Transverse colon (tissue), 4 donors: ENCODE results near the gene MON1A. TPM values are rescaled to one million over a fixed set of nuclear protein-coding genes. Genes with fewer than 3 reads are reported as not detected.
A peak's percentile ranks its signal among the peaks of the same experiment; 100 is the strongest.

Experiments
- DNase-seq: peaks from one replicate; pipeline ENCODE4 v3.0.0-alpha.2; 2019
- H3K27ac ChIP-seq, 4 donors: fragments of 200-600 bp; sonication (generic); 2 replicates each; pipeline ENCODE4 v1.5.1; 2016 to 2018; ENCODE audit warnings: inconsistent platforms in 4 of 4
- H3K27me3 ChIP-seq: fragments of 200-600 bp; sonication (generic); 2 replicates; pipeline ENCODE4 v1.5.1; 2017; ENCODE audit warnings: inconsistent platforms
- H3K36me3 ChIP-seq, 4 donors: fragments of 200-600 bp; sonication (generic); 2 replicates each; pipeline ENCODE4 v1.5.1; 2017 to 2019; ENCODE audit warnings: inconsistent platforms in 4 of 4
- H3K4me1 ChIP-seq, 4 donors: fragments of 200-600 bp; sonication (generic); 2 replicates each; pipeline ENCODE4 v1.5.1; 2017 to 2020; ENCODE audit warnings: inconsistent platforms in 4 of 4
- H3K4me3 ChIP-seq, 4 donors: fragments of 200-600 bp; sonication (generic); 1 replicate in 1 of 4; 2 replicates in 3 of 4; pipeline versions ENCODE4 v1.5.1 to v1.6.1; 2017 to 2019; ENCODE audit warnings: inconsistent platforms in 4 of 4
- H3K9me3 ChIP-seq, 2 donors: fragments of 200-600 bp; sonication (generic); 2 replicates each; pipeline ENCODE4 v1.5.1; 2017 to 2019; ENCODE audit warnings: inconsistent platforms in 2 of 2
- CTCF ChIP-seq, 5 experiments: fragments of 200-600 bp in 3 of 5; fragments of 450-650 bp in 2 of 5; sonication (generic) in 3 of 5; IDR thresholded peaks; 1 replicate in 2 of 5; 2 replicates in 3 of 5; pipeline ENCODE4 v1.5.1; 2016 to 2017; ENCODE audit warnings: antibody characterized with exemption in 5 of 5, inconsistent platforms in 3 of 5, mild to moderate bottlenecking in 2 of 5, moderate library complexity in 1 of 5
- EP300 ChIP-seq: sonication (generic); formaldehyde crosslinking; IDR thresholded peaks from one replicate; pipeline ENCODE4 v1.6.1; 2017; ENCODE audit warnings: antibody characterized with exemption, low read depth
- POLR2A ChIP-seq: fragments of 450-650 bp; IDR thresholded peaks from one replicate; pipeline ENCODE4 v1.6.1; 2016; ENCODE audit warnings: antibody characterized with exemption, mild to moderate bottlenecking, moderate library complexity
- POLR2AphosphoS5 ChIP-seq, 3 donors: sonication (generic); formaldehyde crosslinking; IDR thresholded peaks; one replicate each; pipeline ENCODE4 v1.6.1; 2016; ENCODE audit warnings: antibody characterized with exemption in 3 of 3
- WGBS, 2 donors: methylation state at CpG; one replicate each; pipeline ENCODE4 v1.1.5; 2018; ENCODE audit warnings: low coverage in 1 of 2; 5-methylcytosine and 5-hydroxymethylcytosine counted together
- in situ Hi-C, 4 donors: fragments of 200-750 bp; cut with MboI; loops; one replicate each; pipeline versions ENCODE4 v1.15.0 to v1.15.1; 2017; ENCODE audit warnings: low sequenced_read_pairs in 3 of 4, low pct_ligation_motif_present in 1 of 4, low pct_unique_long_range_greater_than_20kb in 1 of 4
- intact Hi-C: fragments of 100-400 bp; cut with DNase I; formaldehyde crosslinking; loops from one replicate; pipeline ENCODE4 v1.15.1; 2023; ENCODE audit warnings: low total_unique reads
- total RNA-seq, 4 donors: library from RNA; depleted of rRNA; stranded (reverse); fragments of >200 nt; gene quantifications; one replicate each; pipeline ENCODE4 v1.1.0, GENCODE V29; 2016

The MON1A gene
- total RNA-seq, 4 donors from 2014 or later = 0.80 to 10.5 (median 8.7) TPM

GRCh38 chr3:49930922-49931321, 1.3 kb upstream of the MON1A start:
- DNase-seq = peak; percentile 33
- H3K4me3 ChIP-seq = no peak overlapping the region
- no peaks in the 10 kb centered on the region for H3K36me3 ChIP-seq
- TF ChIP-seq POLR2AphosphoS5 (IDR thresholded peaks at IDR 0.05) (no peak), POLR2A (no peak), CTCF (IDR thresholded peaks at IDR 0.05) (no peak), EP300 (no peak)
- H3K27me3 ChIP-seq = no peaks in the 10 kb centered on the region
- intact Hi-C loops = no loop called here
- peaks cover 10 to 22% (median 16%) of the 10 kb centered on the region in 4 donors for H3K4me1 ChIP-seq
- WGBS, 2 donors = 70% methylated on average over 1 of the region's 1 CpG; no CpG with 5 or more reads in 1 of the 2 donors
- H3K27ac ChIP-seq = peak overlapping the region in 3 of 4 donors; percentile 86 to 92 (median 91)
- H3K9me3 ChIP-seq = no peaks in the 10 kb centered on the region
- in situ Hi-C loops = no loop called here

GRCh38 chr3:49930168-49930690, 618 bp upstream of the MON1A start:
- in situ Hi-C loops (no loop called here), intact Hi-C loops (no loop called here)
- H3K4me3 ChIP-seq = peak overlapping the region in 3 of 4 donors; percentile 61 to 69 (median 64)
- DNase-seq = no peak
- 49 to 58% methylated on average over 4 to 16 of the region's 16 CpGs for WGBS, 2 donors
- no peaks in the 10 kb centered on the region for H3K27me3 ChIP-seq
- TF ChIP-seq EP300 (no peak), POLR2A (no peak), POLR2AphosphoS5 (IDR thresholded peaks at IDR 0.05) (no peak), CTCF (IDR thresholded peaks at IDR 0.05) (no peak)
- peaks cover 10 to 22% (median 16%) of the 10 kb centered on the region in 4 donors for H3K4me1 ChIP-seq
- H3K9me3 ChIP-seq = no peaks in the 10 kb centered on the region
- peak overlapping the region; percentile 86 to 92 (median 90) for H3K27ac ChIP-seq
- H3K36me3 ChIP-seq = no peaks in the 10 kb centered on the region

GRCh38 chr3:49928481-49929017, 1.1 kb downstream of the MON1A start:
- Histone ChIP-seq H3K9me3 (no peaks in the 10 kb centered on the region), H3K27ac (peak overlapping the region in 3 of 4 donors; percentile 89 to 92 (median 91)), H3K4me3 (peak overlapping the region in 1 of 4 donors; percentile 69), H3K36me3 (no peaks in the 10 kb centered on the region), H3K4me1 (peaks cover 10 to 22% (median 16%) of the 10 kb centered on the region in 4 donors), H3K27me3 (no peaks in the 10 kb centered on the region)
- 63 to 67% methylated on average over 3 to 5 of the region's 5 CpGs for WGBS, 2 donors
- DNase-seq = peak; percentile 46
- TF ChIP-seq CTCF (IDR thresholded peaks at IDR 0.05) (no peak), POLR2AphosphoS5 (IDR thresholded peaks at IDR 0.05) (no peak), POLR2A (no peak)
- intact Hi-C loops (no loop called here), in situ Hi-C loops (no loop called here)

GRCh38 chr3:49927798-49928197, 1.8 kb downstream of the MON1A start:
- Histone ChIP-seq H3K27me3 (no peaks in the 10 kb centered on the region), H3K4me3 (no peak overlapping the region), H3K9me3 (no peaks in the 10 kb centered on the region), H3K36me3 (no peaks in the 10 kb centered on the region), H3K4me1 (peaks cover 10 to 22% (median 16%) of the 10 kb centered on the region in 4 donors), H3K27ac (no peak overlapping the region)
- intact Hi-C loops = no loop called here
- no peak for DNase-seq
- TF ChIP-seq EP300 = no peak
- no peak for TF ChIP-seq POLR2A
- TF ChIP-seq CTCF (IDR thresholded peaks at IDR 0.05) = no peak
- TF ChIP-seq POLR2AphosphoS5 (IDR thresholded peaks at IDR 0.05) = no peak
- WGBS, 2 donors = 83 to 95% methylated on average over 3 to 5 of the region's 5 CpGs
- in situ Hi-C loops = no loop called here
